Measurements from ENCODE around the gene LRRC26. TPM values are rescaled to one million over a fixed set of nuclear protein-coding genes. Genes with fewer than 3 reads are reported as not detected.
A peak's percentile ranks its signal among the peaks of the same experiment; 100 is the strongest.
"Not testable (repeated sequence)": the region's sequence is repeated elsewhere in the genome, so short reads cannot be mapped to it uniquely, and the experiment has no call there.

The LRRC26 gene
- polyA plus RNA-seq, 4 donors, result 0.67 to 13.0 (median 1.4) TPM

- Histone ChIP-seq H3K4me1 (ENCODE audit: control insufficient read depth in 3 of 3, insufficient read depth in 2 of 3, low read depth in 1 of 3, low read length in 2 of 3) (no peaks in the 10 kb centered on the region), H3K4me3 (ENCODE audit: low read depth in 1 of 3, low read length in 3 of 3) (no peak overlapping the region), H3K27me3 (ENCODE audit: control insufficient read depth in 3 of 3, insufficient read depth in 3 of 3, low read length in 3 of 3) (peaks cover 18 to 76% (median 30%) of the 10 kb centered on the region in 3 donors), H3K36me3 (ENCODE audit: control insufficient read depth in 3 of 3, insufficient read depth in 2 of 3, low read depth in 1 of 3, low read length in 3 of 3) (no peaks in the 10 kb centered on the region), H3K9me3 (ENCODE audit: control insufficient read depth in 2 of 2, insufficient read depth in 1 of 2, low read depth in 1 of 2, low read length in 1 of 2) (no peaks in the 10 kb centered on the region), H3K27ac (ENCODE audit: low read depth in 1 of 3, low read length in 2 of 3) (no peak overlapping the region)
- FAIRE-seq, result no peak
- WGBS, 3 donors, result 33 to 37% (median 33%) methylated on average over 28 to 37 of the region's 37 CpGs
- no peak for DNase-seq
Observed at GRCh38 chr9:137139468-137140150, 30.2 kb downstream of the LRRC26 start.

GRCh38 chr9:137138722-137139467 is 31.0 kb downstream of the LRRC26 start, which contains the start of gene GRIN1:
GRIN1 (plus strand) TSS chr9:137139154; CDS start chr9:137139487, 333 bp downstream.
- Histone ChIP-seq H3K9me3 (ENCODE audit: control insufficient read depth in 2 of 2, insufficient read depth in 1 of 2, low read depth in 1 of 2, low read length in 1 of 2) (no peaks in the 10 kb centered on the region), H3K27me3 (ENCODE audit: control insufficient read depth in 3 of 3, insufficient read depth in 3 of 3, low read length in 3 of 3) (peaks cover 18 to 80% (median 30%) of the 10 kb centered on the region in 3 donors), H3K27ac (ENCODE audit: low read depth in 1 of 3, low read length in 2 of 3) (no peak within 1 kb of the TSS), H3K36me3 (ENCODE audit: control insufficient read depth in 3 of 3, insufficient read depth in 2 of 3, low read depth in 1 of 3, low read length in 3 of 3) (no peaks in the 10 kb centered on the region), H3K4me1 (ENCODE audit: control insufficient read depth in 3 of 3, insufficient read depth in 2 of 3, low read depth in 1 of 3, low read length in 2 of 3) (no peaks in the 10 kb centered on the region), H3K4me3 (ENCODE audit: low read depth in 1 of 3, low read length in 3 of 3) (no peak within 1 kb of the TSS)
- FAIRE-seq, result no peak
- DNase-seq, result peak in 1 of 2 donors; percentile 73
- WGBS, 3 donors, result 8 to 18% (median 16%) methylated on average over 60 to 104 of the region's 104 CpGs

- DNase-seq (no peak), FAIRE-seq (no peak)
- H3K27me3 ChIP-seq (ENCODE audit: control insufficient read depth in 3 of 3, insufficient read depth in 3 of 3, low read length in 3 of 3), result peaks cover 18 to 79% (median 30%) of the 10 kb centered on the region in 3 donors
- 9 to 19% (median 12%) methylated on average over 18 to 25 of the region's 25 CpGs for WGBS, 3 donors
- no peaks in the 10 kb centered on the region for H3K36me3 ChIP-seq (ENCODE audit: control insufficient read depth in 3 of 3, insufficient read depth in 2 of 3, low read depth in 1 of 3, low read length in 3 of 3)
- H3K27ac ChIP-seq (ENCODE audit: low read depth in 1 of 3, low read length in 2 of 3), result no peak overlapping the region
- H3K9me3 ChIP-seq (ENCODE audit: control insufficient read depth in 2 of 2, insufficient read depth in 1 of 2, low read depth in 1 of 2, low read length in 1 of 2), result no peaks in the 10 kb centered on the region
- no peaks in the 10 kb centered on the region for H3K4me1 ChIP-seq (ENCODE audit: control insufficient read depth in 3 of 3, insufficient read depth in 2 of 3, low read depth in 1 of 3, low read length in 2 of 3)
- H3K4me3 ChIP-seq (ENCODE audit: low read depth in 1 of 3, low read length in 3 of 3), result no peak overlapping the region
Observed at GRCh38 chr9:137138058-137138721, 31.7 kb downstream of the LRRC26 start.

- no peaks in the 10 kb centered on the region for H3K36me3 ChIP-seq (ENCODE audit: control insufficient read depth in 3 of 3, insufficient read depth in 2 of 3, low read depth in 1 of 3, low read length in 3 of 3)
- WGBS, 3 donors, result 62 to 76% (median 67%) methylated on average over 22 to 23 of the region's 23 CpGs
- no peaks in the 10 kb centered on the region for H3K4me1 ChIP-seq (ENCODE audit: control insufficient read depth in 3 of 3, insufficient read depth in 2 of 3, low read depth in 1 of 3, low read length in 2 of 3)
- H3K4me3 ChIP-seq (ENCODE audit: low read depth in 1 of 3, low read length in 3 of 3), result no peak overlapping the region
- H3K9me3 ChIP-seq (ENCODE audit: control insufficient read depth in 2 of 2, insufficient read depth in 1 of 2, low read depth in 1 of 2, low read length in 1 of 2), result no peaks in the 10 kb centered on the region
- H3K27ac ChIP-seq (ENCODE audit: low read depth in 1 of 3, low read length in 2 of 3), result no peak overlapping the region
- H3K27me3 ChIP-seq (ENCODE audit: control insufficient read depth in 3 of 3, insufficient read depth in 3 of 3, low read length in 3 of 3), result peaks cover 18 to 75% (median 30%) of the 10 kb centered on the region in 3 donors
- DNase-seq, result no peak
- FAIRE-seq, result no peak
Observed at GRCh38 chr9:137136881-137137607, 32.8 kb downstream of the LRRC26 start.

- no peaks in the 10 kb centered on the region for H3K4me1 ChIP-seq (ENCODE audit: control insufficient read depth in 3 of 3, insufficient read depth in 2 of 3, low read depth in 1 of 3, low read length in 2 of 3)
- H3K9me3 ChIP-seq (ENCODE audit: control insufficient read depth in 2 of 2, insufficient read depth in 1 of 2, low read depth in 1 of 2, low read length in 1 of 2), result no peaks in the 10 kb centered on the region
- H3K4me3 ChIP-seq (ENCODE audit: low read depth in 1 of 3, low read length in 3 of 3), result no peak overlapping the region
- no peaks in the 10 kb centered on the region for H3K36me3 ChIP-seq (ENCODE audit: control insufficient read depth in 3 of 3, insufficient read depth in 2 of 3, low read depth in 1 of 3, low read length in 3 of 3)
- WGBS, 3 donors, result 25 to 36% (median 31%) methylated on average over 24 to 27 of the region's 27 CpGs
- FAIRE-seq (no peak), DNase-seq (no peak)
- peaks cover 18 to 72% (median 30%) of the 10 kb centered on the region in 3 donors for H3K27me3 ChIP-seq (ENCODE audit: control insufficient read depth in 3 of 3, insufficient read depth in 3 of 3, low read length in 3 of 3)
- no peak overlapping the region for H3K27ac ChIP-seq (ENCODE audit: low read depth in 1 of 3, low read length in 2 of 3)
Observed at GRCh38 chr9:137136261-137136880, 33.5 kb downstream of the LRRC26 start.

- not testable (repeated sequence) for H3K36me3 ChIP-seq (ENCODE audit: control insufficient read depth in 3 of 3, insufficient read depth in 2 of 3, low read depth in 1 of 3, low read length in 3 of 3); DNase-seq; H3K4me3 ChIP-seq (ENCODE audit: low read depth in 1 of 3, low read length in 3 of 3); H3K27ac ChIP-seq (ENCODE audit: low read depth in 1 of 3, low read length in 2 of 3); H3K4me1 ChIP-seq (ENCODE audit: control insufficient read depth in 3 of 3, insufficient read depth in 2 of 3, low read depth in 1 of 3, low read length in 2 of 3); H3K9me3 ChIP-seq (ENCODE audit: control insufficient read depth in 2 of 2, insufficient read depth in 1 of 2, low read depth in 1 of 2, low read length in 1 of 2); FAIRE-seq
- H3K27me3 ChIP-seq (ENCODE audit: control insufficient read depth in 3 of 3, insufficient read depth in 3 of 3, low read length in 3 of 3), result peaks cover 14 to 59% (median 27%) of the 10 kb centered on the region in 3 donors
- 58 to 81% (median 60%) methylated on average over 9 of the region's 9 CpGs for WGBS, 3 donors
Observed at GRCh38 chr9:137135154-137135553, 34.7 kb downstream of the LRRC26 start.

- H3K36me3 ChIP-seq (ENCODE audit: control insufficient read depth in 3 of 3, insufficient read depth in 2 of 3, low read depth in 1 of 3, low read length in 3 of 3), result no peaks in the 10 kb centered on the region
- H3K4me3 ChIP-seq (ENCODE audit: low read depth in 1 of 3, low read length in 3 of 3), result no peak overlapping the region
- FAIRE-seq (no peak), DNase-seq (no peak)
- WGBS, 3 donors, result 55 to 79% (median 66%) methylated on average over 4 of the region's 4 CpGs
- H3K27ac ChIP-seq (ENCODE audit: low read depth in 1 of 3, low read length in 2 of 3), result no peak overlapping the region
- peaks cover 8 to 51% (median 20%) of the 10 kb centered on the region in 3 donors for H3K27me3 ChIP-seq (ENCODE audit: control insufficient read depth in 3 of 3, insufficient read depth in 3 of 3, low read length in 3 of 3)
- H3K9me3 ChIP-seq (ENCODE audit: control insufficient read depth in 2 of 2, insufficient read depth in 1 of 2, low read depth in 1 of 2, low read length in 1 of 2), result peaks cover 0 to 5% of the 10 kb centered on the region in 2 donors
- H3K4me1 ChIP-seq (ENCODE audit: control insufficient read depth in 3 of 3, insufficient read depth in 2 of 3, low read depth in 1 of 3, low read length in 2 of 3), result peaks cover 0 to 3% (median 0%) of the 10 kb centered on the region in 3 donors
Observed at GRCh38 chr9:137134191-137134590, 35.7 kb downstream of the LRRC26 start.
